EH (cell line): ENCODE measurements around the gene DTNA.

Experiments
- DNase-seq: peaks from one replicate; pipeline ENCODE4 v3.0.0-alpha.2; 2015; ENCODE audit warnings: low read depth

DTNA gene

DNA sequence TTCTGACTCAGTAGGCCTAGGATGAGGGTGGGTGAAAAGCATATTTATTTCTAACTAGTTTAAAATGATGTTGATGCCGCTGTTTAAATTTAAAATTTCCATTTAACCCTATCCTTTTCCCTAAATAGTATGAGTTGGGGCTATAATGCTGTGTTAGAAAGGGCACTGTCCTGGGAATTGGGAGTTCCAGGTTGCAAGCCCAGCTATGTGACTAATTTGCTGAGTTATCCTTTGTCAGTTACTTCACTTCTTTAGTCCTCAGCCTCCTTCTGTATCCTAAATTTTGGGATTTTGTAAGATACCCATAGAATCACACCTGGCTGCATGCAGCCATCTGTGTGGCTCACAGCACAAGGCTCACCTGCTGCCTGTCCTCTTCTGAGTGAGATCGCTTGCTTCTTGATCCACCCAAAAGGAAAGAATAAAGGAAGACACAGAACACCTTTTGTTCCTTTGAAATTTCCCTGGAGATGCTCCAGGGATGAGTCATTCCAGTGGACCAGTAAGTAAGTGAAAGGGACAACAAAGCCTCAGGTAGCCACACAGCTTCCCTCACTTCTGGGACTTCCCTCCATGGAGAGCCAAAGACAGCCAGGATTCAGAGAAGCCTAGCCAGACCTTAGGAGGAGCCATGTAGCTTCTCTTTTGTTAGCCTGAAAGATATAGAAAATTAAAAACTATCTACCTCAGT is 97.2 kb downstream of the DTNA start:
- DNase-seq: no peak

- DNase-seq: no peak
Measured at GRCh38 chr18:34808389-34808788, 98.3 kb downstream of the DTNA start.

DNA sequence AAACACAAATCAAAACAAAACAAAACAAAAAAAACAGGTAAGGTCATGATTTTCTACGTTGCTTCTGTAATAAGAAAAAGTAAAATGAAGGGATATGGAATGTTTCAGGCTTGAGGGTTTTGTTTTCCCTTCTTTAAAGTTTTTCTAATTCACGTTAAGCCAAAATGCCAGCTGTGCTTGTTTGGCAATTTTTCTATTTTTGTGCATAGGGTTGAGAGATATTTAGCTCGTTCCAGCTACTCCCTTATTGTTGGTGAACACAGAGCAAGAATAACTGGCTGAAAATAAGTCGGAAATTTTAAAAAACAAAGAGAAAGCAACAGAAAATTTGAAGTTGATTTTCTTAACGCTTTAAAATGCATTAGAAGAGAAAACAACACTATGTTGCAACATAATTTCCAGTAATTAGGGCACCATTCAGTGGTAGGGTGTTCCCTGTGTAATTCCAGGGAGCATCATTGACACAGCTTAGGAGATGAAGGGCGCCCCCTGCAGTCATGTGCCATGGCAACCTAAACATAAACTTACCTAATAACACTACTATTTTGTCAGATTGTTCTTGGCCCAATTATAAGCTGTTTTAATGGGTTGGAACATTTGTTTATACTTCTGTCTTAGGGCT is 99.5 kb downstream of the DTNA start:
- peak; percentile 29 for DNase-seq

GRCh38 chr18:34816183-34816582 is 106.1 kb downstream of the DTNA start:
- no peak for DNase-seq

- no peak for DNase-seq
Measured at GRCh38 chr18:34817636-34818035, 107.5 kb downstream of the DTNA start.

DNA sequence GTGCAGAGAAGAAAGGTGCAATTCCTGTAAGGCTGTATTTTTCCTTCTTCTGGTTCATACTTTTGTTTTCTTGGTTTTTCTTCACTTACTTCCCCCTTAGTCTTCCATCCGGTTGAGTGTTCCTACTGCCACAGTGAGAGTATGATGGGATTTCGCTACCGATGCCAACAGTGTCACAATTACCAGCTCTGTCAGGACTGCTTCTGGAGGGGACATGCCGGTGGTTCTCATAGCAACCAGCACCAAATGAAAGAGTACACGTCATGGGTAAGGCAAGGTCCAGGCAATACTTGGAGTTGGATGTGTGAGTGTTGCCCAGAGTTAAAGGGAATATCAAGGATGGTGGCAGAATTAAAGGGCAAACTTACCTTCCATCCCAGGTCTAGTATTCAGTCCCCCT is 108.0 kb downstream of the DTNA start:
- DNase-seq: no peak

DNA sequence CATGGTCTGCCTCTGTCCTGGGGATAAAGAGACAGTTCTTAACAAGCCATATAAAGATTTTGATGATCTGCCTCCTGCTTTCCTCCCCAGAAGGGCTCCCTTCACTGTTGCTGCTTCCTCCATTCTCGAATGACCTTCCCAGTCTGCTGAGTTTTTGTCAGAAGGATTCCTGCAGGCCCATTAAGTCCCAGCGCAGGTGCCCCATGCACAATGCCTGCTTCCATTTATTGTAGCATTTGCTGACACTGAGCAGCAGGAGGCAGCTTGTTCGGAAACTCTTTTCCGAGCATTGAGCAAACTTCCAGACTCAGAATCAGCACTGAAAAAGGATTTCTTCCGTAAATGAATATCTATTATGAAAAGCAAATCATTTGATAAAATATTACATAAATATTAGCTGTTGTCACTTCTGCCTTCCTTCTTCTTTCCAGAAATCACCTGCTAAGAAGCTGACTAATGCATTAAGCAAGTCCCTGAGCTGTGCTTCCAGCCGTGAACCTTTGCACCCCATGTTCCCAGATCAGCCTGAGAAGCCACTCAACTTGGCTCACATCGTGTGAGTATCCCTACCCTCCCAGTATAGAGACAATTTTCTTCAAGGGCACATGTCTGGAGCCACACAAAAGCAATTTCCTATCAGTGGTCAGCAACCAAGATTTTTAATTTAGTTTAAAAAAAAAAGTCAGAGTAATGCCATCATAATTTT is 110.4 kb downstream of the DTNA start:
- no peak for DNase-seq

- DNase-seq: peak; percentile 11
Measured at GRCh38 chr18:34821669-34822210, 111.6 kb downstream of the DTNA start.

DNA sequence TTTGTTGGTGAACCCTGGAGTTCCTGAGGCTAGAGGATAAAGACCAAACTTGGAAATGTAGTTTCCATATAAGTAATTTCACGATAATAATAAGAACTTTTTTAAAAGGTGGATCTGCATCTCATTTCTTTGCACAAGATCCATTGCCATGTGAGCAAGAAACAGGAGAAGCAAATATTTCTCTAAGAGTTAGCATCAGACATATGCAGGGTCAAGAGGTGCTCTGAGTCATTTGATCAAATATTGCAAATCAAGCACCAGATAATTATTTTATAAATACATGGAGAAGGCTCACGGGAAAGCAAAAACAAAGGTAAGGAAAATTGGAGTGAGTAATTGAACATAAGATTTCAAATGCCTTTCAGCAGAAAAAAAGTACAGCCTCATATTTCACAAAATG is 118.0 kb downstream of the DTNA start:
- DNase-seq: no peak

DNA sequence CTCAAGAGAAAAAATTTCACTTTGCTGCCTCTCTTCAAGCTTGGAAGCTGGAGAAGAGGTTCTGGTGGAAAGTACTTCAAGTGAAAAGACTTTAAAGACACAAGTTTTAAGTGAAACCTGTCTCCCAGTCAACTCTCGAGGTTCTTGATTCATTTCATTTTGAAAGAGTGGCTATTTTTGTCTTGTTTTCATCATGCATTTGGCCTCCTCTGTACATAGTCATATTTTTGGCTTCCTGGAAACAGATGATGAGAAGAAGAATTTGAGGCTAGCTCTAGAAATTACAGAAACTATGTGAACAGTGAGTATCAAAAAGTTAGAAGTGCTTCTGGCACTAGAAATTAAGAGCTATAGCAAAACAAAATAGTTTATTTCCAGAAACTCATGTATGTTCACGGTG is 124.8 kb downstream of the DTNA start:
- no peak for DNase-seq

GRCh38 chr18:34835466-34835865 is 125.4 kb downstream of the DTNA start:
- DNase-seq: no peak

GRCh38 chr18:34837769-34838272 is 127.7 kb downstream of the DTNA start:
- DNase-seq: no peak

GRCh38 chr18:34838669-34839068 is 128.6 kb downstream of the DTNA start:
- DNase-seq: no peak

- DNase-seq: no peak
Measured at GRCh38 chr18:34840256-34840826, 130.2 kb downstream of the DTNA start.

DNA sequence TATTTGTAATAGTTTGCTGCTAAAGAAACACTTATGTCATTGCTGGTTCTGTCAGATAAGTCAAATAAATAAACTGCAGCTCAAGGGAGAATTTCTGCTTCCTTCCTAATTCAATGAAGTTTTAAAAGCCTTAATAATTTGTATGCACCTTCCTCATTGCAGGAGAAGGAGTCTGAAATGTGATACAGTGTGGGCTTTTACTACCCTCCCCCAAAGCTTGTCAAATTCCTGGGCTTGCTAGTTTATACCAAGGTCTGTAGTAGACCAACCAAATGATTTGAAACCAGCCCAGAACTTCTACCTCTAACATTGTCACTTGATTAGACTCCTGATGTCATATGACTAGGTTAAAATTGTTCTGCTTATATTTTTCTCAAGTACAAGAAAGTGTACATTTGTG is 131.8 kb downstream of the DTNA start:
- DNase-seq: no peak

- no peak for DNase-seq
Measured at GRCh38 chr18:34844072-34844471, 134.0 kb downstream of the DTNA start.

- DNase-seq: no peak
Measured at GRCh38 chr18:34844732-34845459, 134.8 kb downstream of the DTNA start.

DNA sequence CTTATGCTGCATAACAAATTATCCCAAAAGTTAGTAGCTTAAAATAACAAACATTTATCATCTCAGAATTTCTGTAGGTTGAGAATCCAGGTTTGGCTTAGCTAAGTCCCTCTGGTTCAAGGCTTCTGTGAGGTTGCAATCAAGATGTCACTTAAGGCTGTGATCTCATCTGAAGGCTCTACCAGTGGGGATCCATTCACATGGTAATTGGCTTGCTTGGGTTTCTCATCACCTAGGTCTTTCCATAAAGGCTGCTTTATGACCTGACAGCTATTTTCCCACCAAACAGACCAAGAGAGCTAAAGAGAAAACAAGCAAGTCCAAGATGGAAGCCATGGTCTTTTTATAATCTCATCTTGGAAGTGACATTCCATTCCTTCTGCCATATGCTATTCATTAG is 137.3 kb downstream of the DTNA start:
- no peak for DNase-seq

- DNase-seq: no peak
Measured at GRCh38 chr18:34848156-34848555, 138.1 kb downstream of the DTNA start.

DNA sequence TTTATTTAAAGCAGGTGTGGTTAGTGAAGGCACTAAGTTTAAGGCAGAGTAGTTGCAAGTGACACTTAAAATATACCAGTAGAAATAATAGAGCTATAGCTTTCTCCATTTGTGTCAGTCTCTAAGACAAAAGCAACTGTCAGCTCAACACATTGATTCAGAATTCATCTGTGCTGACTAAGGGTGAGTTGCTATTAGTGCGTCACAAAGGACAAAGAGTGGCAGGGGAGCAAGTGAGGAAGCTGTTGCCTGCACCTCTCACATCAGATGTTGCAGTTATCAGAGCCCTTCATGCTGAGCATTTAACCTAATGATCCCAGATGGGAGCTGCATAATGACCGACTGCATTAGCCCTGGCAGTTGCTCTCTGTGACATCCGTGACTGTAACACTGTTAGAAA is 138.6 kb downstream of the DTNA start:
- DNase-seq: no peak

- DNase-seq: no peak
Measured at GRCh38 chr18:34857320-34857719, 147.2 kb downstream of the DTNA start.

DNA sequence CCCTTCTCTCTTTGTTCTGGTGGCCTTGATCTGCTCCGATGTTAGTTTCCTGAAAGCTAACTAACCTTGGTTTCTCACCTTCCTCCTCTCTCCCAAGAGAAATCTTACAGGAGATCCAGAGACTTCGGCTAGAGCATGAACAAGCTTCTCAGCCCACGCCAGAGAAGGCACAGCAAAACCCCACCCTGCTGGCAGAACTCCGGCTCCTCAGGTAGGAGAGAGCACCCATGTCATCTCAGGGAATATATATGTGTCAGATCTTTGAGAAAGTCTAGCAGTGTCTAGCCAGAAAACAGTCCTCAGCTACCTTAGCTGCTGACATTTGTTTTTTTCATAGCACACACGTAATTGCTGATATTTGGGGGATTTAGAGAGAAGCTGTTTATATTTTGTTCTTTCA is 148.1 kb downstream of the DTNA start:
- DNase-seq: no peak
